Stimulated activated CD4-positive, alpha-beta T cell treated with anti-CD3 and anti-CD28 coated beads, TNF-alpha, amount 100 ng/mL, for 1 hour (primary cell): ENCODE measurements around the gene ACTG2.

ENCODE experiments used
- DNase-seq, 3 donors: peaks; one replicate each; pipeline ENCODE4 v3.0.0-alpha.2; 2020; ENCODE audit warnings: low read depth in 3 of 3, low spot score in 1 of 3

The ACTG2 gene

DNA sequence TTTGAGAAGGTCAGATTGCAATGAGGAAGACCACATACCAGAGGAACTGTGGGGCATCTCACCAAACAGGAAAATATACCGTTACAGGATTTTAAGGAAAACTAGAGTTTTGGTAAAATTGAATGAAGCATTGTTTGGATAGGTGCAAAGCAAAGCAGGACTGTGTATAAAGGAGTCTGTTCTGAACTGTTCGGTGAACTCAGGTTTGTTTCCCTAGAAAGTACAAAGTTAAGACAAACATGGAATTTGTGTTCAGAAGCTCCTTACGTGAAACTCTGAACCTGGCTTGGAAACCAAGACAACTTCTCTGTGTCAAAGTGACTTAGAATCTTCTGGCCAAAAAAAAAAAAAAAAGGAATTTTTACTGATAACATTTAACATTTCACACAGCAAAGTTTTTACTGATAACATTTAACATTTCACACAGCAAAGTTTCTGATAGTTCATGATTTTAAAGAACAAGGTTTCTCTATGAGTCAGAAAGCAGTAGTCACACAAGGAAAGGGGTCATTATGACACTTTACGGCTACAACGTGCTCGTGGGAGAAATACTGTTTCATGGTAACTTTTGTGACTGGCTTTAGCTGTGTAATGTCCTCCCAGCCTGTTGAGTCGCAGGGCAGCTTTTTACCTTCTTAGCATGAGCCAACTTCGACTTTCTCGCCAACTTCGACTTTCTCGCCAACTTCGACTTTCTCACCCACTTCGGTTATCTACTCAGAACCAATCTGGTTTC is 70.7 kb downstream of the ACTG2 start:
- no peak for DNase-seq

DNA sequence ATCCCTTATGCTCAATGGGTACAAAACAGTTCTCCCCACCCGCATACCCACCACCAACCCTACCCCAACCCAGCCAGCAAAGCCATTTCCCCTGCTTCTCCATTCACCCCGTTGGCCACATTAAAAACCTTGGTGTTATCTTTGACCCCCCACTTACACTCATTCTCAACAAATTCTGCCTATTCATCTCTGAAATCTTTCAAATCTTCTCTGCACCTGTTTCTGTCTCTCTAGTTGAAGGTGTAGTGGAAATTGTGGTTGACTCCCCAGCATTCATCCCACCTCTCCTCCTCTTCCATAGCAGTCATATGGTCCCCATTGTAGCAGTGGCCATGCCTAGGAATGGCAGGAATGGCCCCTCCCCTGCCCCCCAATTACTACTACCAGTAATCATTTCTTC is 71.4 kb downstream of the ACTG2 start:
- DNase-seq = no peak

DNA sequence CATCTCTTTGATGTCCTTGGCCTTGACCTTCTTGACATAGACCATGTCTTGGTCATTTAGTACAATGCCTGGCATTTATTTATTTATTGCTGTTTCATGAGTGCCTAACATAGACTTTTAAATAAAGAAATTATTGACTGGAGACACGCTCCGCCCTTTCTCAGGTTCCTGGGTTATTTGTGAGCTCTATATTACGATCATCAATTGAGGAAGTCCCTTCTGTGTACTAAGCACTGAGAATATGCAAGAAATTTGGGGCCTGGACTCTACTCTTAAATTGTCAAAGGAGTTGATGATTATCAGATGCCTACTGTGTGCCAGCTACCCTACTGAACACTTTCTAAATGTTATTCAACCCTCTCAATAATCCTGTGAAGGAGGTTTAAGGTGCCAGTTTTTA is 72.2 kb downstream of the ACTG2 start:
- no peak for DNase-seq

DNA sequence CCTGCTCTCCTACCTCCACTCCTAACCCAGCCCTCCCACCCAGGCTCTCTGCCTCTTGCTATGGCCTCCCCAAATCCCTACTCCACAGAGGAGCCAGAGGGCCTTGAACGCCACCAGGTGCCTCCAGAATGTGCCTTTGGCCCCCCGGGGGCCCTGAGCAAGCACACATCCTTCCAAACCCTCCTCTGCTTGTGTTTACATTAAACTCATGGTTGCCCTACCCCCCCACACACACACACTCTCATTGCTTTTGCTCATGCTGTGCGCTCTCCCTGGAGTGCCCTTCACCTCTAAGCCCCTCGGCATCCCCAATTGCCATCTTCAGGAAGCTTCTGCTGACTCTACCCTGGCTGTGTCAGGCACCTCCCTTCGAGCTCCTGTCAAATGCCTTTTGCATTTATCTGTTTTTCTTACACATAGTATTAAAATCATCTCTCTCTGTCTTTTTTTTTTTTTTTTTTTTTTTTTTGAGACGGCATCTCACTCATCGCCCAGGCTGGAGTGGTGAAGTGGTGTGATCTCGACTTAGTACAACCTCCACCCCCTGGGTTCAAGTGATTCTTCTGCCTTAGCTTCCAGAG is 75.6 kb downstream of the ACTG2 start:
- DNase-seq = no peak

DNA sequence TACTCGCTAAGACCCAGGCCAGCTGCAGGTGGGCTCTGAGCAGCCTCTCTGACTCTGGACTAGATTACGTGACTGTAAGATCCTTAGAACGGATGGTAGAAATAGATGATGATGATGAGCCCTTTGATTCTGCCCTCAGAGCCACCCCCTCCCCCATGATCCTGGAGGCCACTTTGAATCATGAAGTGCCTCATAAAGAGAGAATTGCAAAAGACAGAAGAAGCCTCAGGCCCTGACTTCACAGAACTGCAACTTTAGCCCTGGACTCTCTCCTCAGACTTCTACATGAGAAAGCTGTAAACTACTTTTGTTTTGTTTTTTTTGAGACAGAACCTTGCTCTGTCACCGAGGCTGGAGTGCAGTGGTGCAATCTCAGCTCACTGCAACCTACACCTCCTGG is 76.5 kb downstream of the ACTG2 start:
- no peak for DNase-seq
